ENCODE measurements around the gene SFI1. TPM values are rescaled to one million over a fixed set of nuclear protein-coding genes. Genes with fewer than 3 reads are reported as not detected.

SFI1 gene
- total and polyA plus RNA-seq, 2 of the 4 experiments (the other 2 are of a cell fraction), result 9.9 to 12.0 TPM

DNA sequence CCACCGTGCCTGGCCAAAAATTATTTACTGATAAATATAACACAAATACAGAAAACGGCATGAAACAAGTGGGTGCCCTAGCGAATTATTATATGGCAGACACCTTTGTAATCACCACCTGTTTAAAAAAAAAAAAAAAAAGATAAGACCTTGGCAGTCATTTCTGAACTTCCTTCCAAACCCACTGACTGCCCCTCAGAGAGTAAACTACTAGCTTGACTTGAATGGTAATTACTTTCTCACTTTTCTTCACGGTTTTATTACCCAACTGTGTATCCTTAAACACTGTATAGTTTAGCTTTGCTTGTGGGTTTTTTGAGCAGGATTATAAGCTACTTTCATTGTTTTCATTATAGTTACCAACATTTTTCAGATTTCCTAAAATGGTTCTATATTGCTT, 23.7 kb downstream of the SFI1 start:
- no peak for TF ChIP-seq FOS (IDR thresholded peaks at IDR 0.05; ENCODE audit: low read depth, low read length)
- no peak for TF ChIP-seq POLR2A (IDR thresholded peaks at IDR 0.05; ENCODE audit: low read depth, low read length)
- TF ChIP-seq RAD21 (IDR thresholded peaks at IDR 0.05; ENCODE audit: low read length), result no peak
- TF ChIP-seq CHD1 (IDR thresholded peaks at IDR 0.05; ENCODE audit: low read depth, low read length), result no peak
- no peak for TF ChIP-seq BHLHE40 (IDR thresholded peaks at IDR 0.05; ENCODE audit: low read depth, low read length)
- TF ChIP-seq, protein P1, sequence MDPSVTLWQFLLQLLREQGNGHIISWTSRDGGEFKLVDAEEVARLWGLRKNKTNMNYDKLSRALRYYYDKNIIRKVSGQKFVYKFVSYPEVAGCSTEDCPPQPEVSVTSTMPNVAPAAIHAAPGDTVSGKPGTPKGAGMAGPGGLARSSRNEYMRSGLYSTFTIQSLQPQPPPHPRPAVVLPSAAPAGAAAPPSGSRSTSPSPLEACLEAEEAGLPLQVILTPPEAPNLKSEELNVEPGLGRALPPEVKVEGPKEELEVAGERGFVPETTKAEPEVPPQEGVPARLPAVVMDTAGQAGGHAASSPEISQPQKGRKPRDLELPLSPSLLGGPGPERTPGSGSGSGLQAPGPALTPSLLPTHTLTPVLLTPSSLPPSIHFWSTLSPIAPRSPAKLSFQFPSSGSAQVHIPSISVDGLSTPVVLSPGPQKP (IDR thresholded peaks at IDR 0.05; ENCODE audit: borderline replicate concordance, low read depth, low read length), result no peak
- TF ChIP-seq MAZ (IDR thresholded peaks at IDR 0.05; ENCODE audit: borderline replicate concordance, low read depth, low read length), result no peak
- no peak for TF ChIP-seq NFE2L2 (IDR thresholded peaks at IDR 0.05; ENCODE audit: low read depth, low read length)
- TF ChIP-seq MAFK (IDR thresholded peaks at IDR 0.05; ENCODE audit: low read depth, low read length), result no peak
- TF ChIP-seq RCOR1 (IDR thresholded peaks at IDR 0.05; ENCODE audit: insufficient replicate concordance, low read length), result no peak
- TF ChIP-seq MXI1 (IDR thresholded peaks at IDR 0.05; ENCODE audit: borderline replicate concordance, low read depth, low read length), result no peak
- TF ChIP-seq, protein P2, sequence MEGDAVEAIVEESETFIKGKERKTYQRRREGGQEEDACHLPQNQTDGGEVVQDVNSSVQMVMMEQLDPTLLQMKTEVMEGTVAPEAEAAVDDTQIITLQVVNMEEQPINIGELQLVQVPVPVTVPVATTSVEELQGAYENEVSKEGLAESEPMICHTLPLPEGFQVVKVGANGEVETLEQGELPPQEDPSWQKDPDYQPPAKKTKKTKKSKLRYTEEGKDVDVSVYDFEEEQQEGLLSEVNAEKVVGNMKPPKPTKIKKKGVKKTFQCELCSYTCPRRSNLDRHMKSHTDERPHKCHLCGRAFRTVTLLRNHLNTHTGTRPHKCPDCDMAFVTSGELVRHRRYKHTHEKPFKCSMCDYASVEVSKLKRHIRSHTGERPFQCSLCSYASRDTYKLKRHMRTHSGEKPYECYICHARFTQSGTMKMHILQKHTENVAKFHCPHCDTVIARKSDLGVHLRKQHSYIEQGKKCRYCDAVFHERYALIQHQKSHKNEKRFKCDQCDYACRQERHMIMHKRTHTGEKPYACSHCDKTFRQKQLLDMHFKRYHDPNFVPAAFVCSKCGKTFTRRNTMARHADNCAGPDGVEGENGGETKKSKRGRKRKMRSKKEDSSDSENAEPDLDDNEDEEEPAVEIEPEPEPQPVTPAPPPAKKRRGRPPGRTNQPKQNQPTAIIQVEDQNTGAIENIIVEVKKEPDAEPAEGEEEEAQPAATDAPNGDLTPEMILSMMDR (conservative IDR thresholded peaks at IDR 0.05; ENCODE audit: low read depth, low read length), result no peak
- no peak for TF ChIP-seq SMC3 (IDR thresholded peaks at IDR 0.05; ENCODE audit: low read depth, low read length)
- no peak for TF ChIP-seq RFX5 (IDR thresholded peaks at IDR 0.05; ENCODE audit: low read depth, low read length)
- TF ChIP-seq, protein P3, sequence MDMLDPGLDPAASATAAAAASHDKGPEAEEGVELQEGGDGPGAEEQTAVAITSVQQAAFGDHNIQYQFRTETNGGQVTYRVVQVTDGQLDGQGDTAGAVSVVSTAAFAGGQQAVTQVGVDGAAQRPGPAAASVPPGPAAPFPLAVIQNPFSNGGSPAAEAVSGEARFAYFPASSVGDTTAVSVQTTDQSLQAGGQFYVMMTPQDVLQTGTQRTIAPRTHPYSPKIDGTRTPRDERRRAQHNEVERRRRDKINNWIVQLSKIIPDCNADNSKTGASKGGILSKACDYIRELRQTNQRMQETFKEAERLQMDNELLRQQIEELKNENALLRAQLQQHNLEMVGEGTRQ (IDR thresholded peaks at IDR 0.05; ENCODE audit: low read depth, low read length), result no peak
- no peak for TF ChIP-seq CEBPB (IDR thresholded peaks at IDR 0.05; ENCODE audit: low read depth, low read length)
- Histone ChIP-seq H4K91ac (ENCODE audit: insufficient read depth, low read depth, low read length) (no peak overlapping the region), H2BK20ac (ENCODE audit: low read depth, low read length) (no peak overlapping the region), H4K5ac (ENCODE audit: low read depth, low read length) (no peak overlapping the region), H3K4me1 (ENCODE audit: control insufficient read depth, insufficient read depth, low read length) (no peaks in the 10 kb centered on the region), H3K23ac (ENCODE audit: low read depth, low read length) (no peak overlapping the region), H4K20me1 (ENCODE audit: insufficient read depth, low read length) (no peaks in the 10 kb centered on the region), H3K9me3 (ENCODE audit: control insufficient read depth, insufficient read depth, low read length) (no peaks in the 10 kb centered on the region), H2AK5ac (ENCODE audit: low read depth, low read length) (no peak overlapping the region), H3K9ac (ENCODE audit: low read depth, low read length) (no peak overlapping the region), H4K8ac (ENCODE audit: low read depth in 2 of 2, low read length in 2 of 2) (no peak overlapping the region), H3K9me1 (ENCODE audit: insufficient read depth, low read length) (no peaks in the 10 kb centered on the region; the same call in 1 of the 2 replicates), H2BK15ac (ENCODE audit: low read depth, low read length) (no peak overlapping the region), H2BK5ac (ENCODE audit: low read depth, low read length, poor library complexity, severe bottlenecking) (no peak overlapping the region), H3K27ac (ENCODE audit: insufficient read depth, low read length) (no peak overlapping the region), H2AK9ac (replicated peaks; ENCODE audit: low read depth, low read length, poor library complexity) (no peak overlapping the region), H3K56ac (ENCODE audit: extremely low read depth, insufficient read depth, low read length) (no peak overlapping the region), H3K14ac (replicated peaks; ENCODE audit: low read depth, low read length) (no peak overlapping the region), H3K4me3 (ENCODE audit: insufficient read depth, low read depth, low read length) (no peak overlapping the region), H3K4ac (ENCODE audit: low read depth, low read length) (no peak overlapping the region), H3K27me3 (ENCODE audit: control insufficient read depth, insufficient read depth, low read length) (no peaks in the 10 kb centered on the region), H3K79me1 (ENCODE audit: low read depth in 1 of 2, low read length in 2 of 2) (peaks cover 4 to 17% of the 10 kb centered on the region in 2 experiments; a peak in 3 of 4 replicates), H2AFZ (replicated peaks; ENCODE audit: low read length, poor library complexity) (no peak overlapping the region), H3K4me2 (ENCODE audit: low read depth, low read length) (no peak overlapping the region), H2BK120ac (ENCODE audit: low read depth, low read length) (no peak overlapping the region), H3K36me3 (ENCODE audit: control insufficient read depth, insufficient read depth, low read length) (peaks cover 2% of the 10 kb centered on the region), H3K18ac (ENCODE audit: low read depth, low read length) (no peak overlapping the region)
- CTCF ChIA-PET, result no interaction called here
- no peak for DNase-seq
- in situ Hi-C loops (cut with MboI; ENCODE audit: low sequenced_read_pairs), result no loop called here
- ATAC-seq (ENCODE audit: low read depth), result no peak
- intact Hi-C loops (cut with micrococcal nuclease), result no loop called here
- WGBS, 2 experiments (ENCODE audit: extremely low coverage in 2 of 2, insufficient read length in 1 of 2), result 100% methylated on average over 1 of the region's 4 CpGs; no CpG with 5 or more reads in 1 of the 2 experiments
- BruUV-seq (replicated peaks), result no TSS peak
- dilution Hi-C loops (cut with HindIII; ENCODE audit: low sequenced_read_pairs, unreplicated experiment), result no loop called here
- POLR2A ChIA-PET (ENCODE audit: unreplicated experiment), result no interaction called here

All from IMR-90 (cell line).